Esophagus squamous epithelium (tissue), 5 donors: ENCODE measurements around the gene NR3C1. TPM values are rescaled to one million over a fixed set of nuclear protein-coding genes. Genes with fewer than 3 reads are reported as not detected.

Experiments used
- DNase-seq: peaks from one replicate; lab custom pipeline; 2025; lab: John Stamatoyannopoulos, UW
- H3K27ac ChIP-seq, 4 donors: fragments of 200-600 bp; sonication (generic); one replicate each; pipeline ENCODE4 v1.5.1; 2016 to 2019; ENCODE audit warnings: mild to moderate bottlenecking in 1 of 4
- H3K27me3 ChIP-seq, 4 donors: fragments of 200-600 bp; sonication (generic); 1 replicate in 3 of 4; 2 replicates in 1 of 4; pipeline versions ENCODE4 v1.5.1 to v1.6.0; 2017 to 2021; ENCODE audit warnings: antibody characterized with exemption in 1 of 4
- H3K36me3 ChIP-seq, 3 donors: fragments of 200-600 bp; sonication (generic); one replicate each; pipeline ENCODE4 v1.5.1; 2016 to 2019
- H3K4me1 ChIP-seq, 3 donors: fragments of 200-600 bp; sonication (generic); one replicate each; pipeline ENCODE4 v1.5.1; 2017 to 2019
- H3K4me3 ChIP-seq, 4 donors: fragments of 200-600 bp; sonication (generic); 1 replicate in 3 of 4; 2 replicates in 1 of 4; pipeline ENCODE4 v1.5.1; 2016 to 2019; ENCODE audit warnings: mild to moderate bottlenecking in 2 of 4, moderate library complexity in 1 of 4
- H3K9me3 ChIP-seq, 3 donors: fragments of 200-600 bp; sonication (generic); one replicate each; pipeline ENCODE4 v1.5.1; 2016 to 2019
- POLR2A ChIP-seq, 4 donors: fragments of 450-650 bp; IDR thresholded peaks; one replicate each; pipeline ENCODE4 v1.6.1; 2017; ENCODE audit warnings: antibody characterized with exemption in 4 of 4, mild to moderate bottlenecking in 4 of 4, moderate library complexity in 3 of 4
- WGBS, 2 donors: methylation state at CpG; one replicate each; pipeline ENCODE4 v1.1.5; 2018; 5-methylcytosine and 5-hydroxymethylcytosine counted together
- intact Hi-C: fragments of 100-400 bp; cut with DNase I; formaldehyde crosslinking; loops from one replicate; pipeline ENCODE4 v1.15.0; 2022
- total RNA-seq, 4 donors: library from RNA; depleted of rRNA; stranded (reverse); fragments of >200 nt; gene quantifications; one replicate each; pipeline ENCODE4 v1.1.0, GENCODE V29; 2016
- TF ChIP-seq, protein P1 (sequence below), 6 experiments: fragments of 450-650 bp in 4 of 6; fragments of 200-600 bp in 2 of 6; sonication (generic) in 2 of 6; IDR thresholded peaks; one replicate each; pipeline ENCODE4 v1.5.1; 2016 to 2019; ENCODE audit warnings: antibody characterized with exemption in 6 of 6, mild to moderate bottlenecking in 4 of 6, moderate library complexity in 4 of 6
- donor health status: DM: yes; HTN: yes; CAD: no.

Gene NR3C1
- total RNA-seq, 4 donors from 2014 or later, result 16.7 to 51.1 (median 26.1) TPM

DNA sequence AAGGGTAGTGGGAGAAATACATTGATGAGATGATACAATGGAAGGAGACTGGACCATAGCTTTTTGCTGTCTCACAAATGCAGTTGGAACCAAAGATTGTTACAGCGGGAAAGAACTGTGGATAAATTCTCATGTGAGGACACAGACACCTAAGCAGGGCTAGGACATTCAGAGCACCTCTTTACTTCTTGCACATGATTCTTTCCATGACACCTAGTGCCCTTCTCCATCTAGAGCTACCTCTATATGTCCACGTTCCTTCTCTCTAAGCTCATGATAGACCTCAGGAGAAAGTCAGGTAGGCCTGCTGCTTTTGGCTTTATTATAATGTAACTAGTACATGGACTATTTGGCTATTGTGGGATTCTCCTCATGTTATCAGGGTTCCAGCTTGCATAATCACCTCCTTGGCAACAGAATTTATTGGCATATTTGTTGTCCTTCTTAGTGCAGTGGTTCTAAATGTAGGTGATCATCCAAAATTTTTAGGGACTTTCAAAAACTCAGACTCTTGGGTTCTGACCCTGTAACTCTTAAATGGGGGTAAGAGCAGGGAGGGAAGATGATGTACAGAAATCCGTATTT is 27.2 kb downstream of the NR3C1 start:
- H3K27ac ChIP-seq, result no peak overlapping the region
- WGBS, 2 donors, result 86 to 94% methylated on average over 3 of the region's 3 CpGs
- no peaks in the 10 kb centered on the region for H3K36me3 ChIP-seq
- TF ChIP-seq POLR2A (IDR thresholded peaks at IDR 0.05), result no peak
- TF ChIP-seq, protein P1, sequence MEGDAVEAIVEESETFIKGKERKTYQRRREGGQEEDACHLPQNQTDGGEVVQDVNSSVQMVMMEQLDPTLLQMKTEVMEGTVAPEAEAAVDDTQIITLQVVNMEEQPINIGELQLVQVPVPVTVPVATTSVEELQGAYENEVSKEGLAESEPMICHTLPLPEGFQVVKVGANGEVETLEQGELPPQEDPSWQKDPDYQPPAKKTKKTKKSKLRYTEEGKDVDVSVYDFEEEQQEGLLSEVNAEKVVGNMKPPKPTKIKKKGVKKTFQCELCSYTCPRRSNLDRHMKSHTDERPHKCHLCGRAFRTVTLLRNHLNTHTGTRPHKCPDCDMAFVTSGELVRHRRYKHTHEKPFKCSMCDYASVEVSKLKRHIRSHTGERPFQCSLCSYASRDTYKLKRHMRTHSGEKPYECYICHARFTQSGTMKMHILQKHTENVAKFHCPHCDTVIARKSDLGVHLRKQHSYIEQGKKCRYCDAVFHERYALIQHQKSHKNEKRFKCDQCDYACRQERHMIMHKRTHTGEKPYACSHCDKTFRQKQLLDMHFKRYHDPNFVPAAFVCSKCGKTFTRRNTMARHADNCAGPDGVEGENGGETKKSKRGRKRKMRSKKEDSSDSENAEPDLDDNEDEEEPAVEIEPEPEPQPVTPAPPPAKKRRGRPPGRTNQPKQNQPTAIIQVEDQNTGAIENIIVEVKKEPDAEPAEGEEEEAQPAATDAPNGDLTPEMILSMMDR (IDR thresholded peaks at IDR 0.05), result no peak
- H3K9me3 ChIP-seq, result no peaks in the 10 kb centered on the region
- H3K4me3 ChIP-seq, result no peak overlapping the region
- H3K4me1 ChIP-seq, result peaks cover 0 to 35% (median 8%) of the 10 kb centered on the region in 3 donors
- no peaks in the 10 kb centered on the region for H3K27me3 ChIP-seq
- intact Hi-C loops, result no loop called here
- DNase-seq, result no peak

DNA sequence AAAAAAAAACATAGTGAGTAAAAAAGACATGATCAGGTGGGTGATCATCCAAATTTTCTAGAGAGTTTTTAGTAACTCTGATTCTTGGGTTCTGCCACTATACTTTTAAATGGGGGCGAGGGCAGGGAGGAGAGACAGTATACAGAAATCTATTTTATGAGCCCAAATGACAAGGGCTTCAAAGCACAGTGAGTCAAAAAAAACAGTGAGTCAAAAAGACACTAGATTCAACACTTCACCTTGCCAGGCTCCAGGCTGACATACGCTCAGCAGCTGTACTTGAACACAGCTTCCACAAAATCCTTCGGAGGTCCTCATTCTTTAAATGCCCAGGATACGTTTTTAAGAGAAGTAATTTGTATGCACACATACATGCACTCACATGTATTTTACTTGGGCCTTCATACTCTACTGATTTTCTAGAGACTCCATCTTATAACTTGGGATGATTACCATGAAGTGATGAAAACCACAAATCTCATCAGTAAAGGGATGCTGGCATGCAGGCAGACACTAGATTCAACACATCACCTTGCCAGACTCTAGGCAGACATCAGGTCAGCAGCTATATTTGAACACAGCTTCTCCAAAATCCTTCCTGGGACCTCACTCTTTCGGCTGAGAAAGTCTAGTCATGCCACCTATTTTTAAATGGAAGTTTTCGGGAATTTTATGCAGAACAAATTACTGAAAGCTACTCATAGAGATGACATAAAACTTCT is 28.8 kb downstream of the NR3C1 start:
- Histone ChIP-seq H3K27ac (no peak overlapping the region), H3K27me3 (no peaks in the 10 kb centered on the region), H3K36me3 (no peaks in the 10 kb centered on the region), H3K4me1 (peaks cover 0 to 35% (median 8%) of the 10 kb centered on the region in 3 donors), H3K4me3 (no peak overlapping the region), H3K9me3 (no peaks in the 10 kb centered on the region)
- WGBS, 2 donors, result 80 to 83% methylated on average over 6 of the region's 6 CpGs
- intact Hi-C loops, result no loop called here
- TF ChIP-seq POLR2A (IDR thresholded peaks at IDR 0.05), result no peak
- TF ChIP-seq, protein P1 (IDR thresholded peaks at IDR 0.05), result no peak
- no peak for DNase-seq

DNA sequence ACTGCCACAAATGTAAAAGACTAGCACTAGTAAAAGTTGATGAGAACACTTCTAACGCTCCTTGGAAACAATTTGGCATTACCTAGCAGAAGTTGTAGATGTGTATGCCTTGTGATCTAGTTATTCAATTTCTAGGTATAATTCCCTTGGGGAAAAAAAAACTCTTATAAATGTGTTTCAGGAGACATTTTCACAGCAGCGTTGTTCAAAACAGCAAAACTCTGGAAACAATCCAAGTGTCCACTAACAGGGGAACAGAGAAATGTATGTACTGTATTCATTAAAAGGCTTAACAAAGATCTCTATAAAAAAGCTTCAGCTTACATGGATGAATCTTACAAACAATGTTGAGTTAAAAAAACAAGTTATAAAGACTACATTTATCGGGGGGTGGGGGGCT is 30.4 kb downstream of the NR3C1 start:
- Histone ChIP-seq H3K36me3 (peaks cover 0 to 1% (median 0%) of the 10 kb centered on the region in 3 donors), H3K27me3 (no peaks in the 10 kb centered on the region), H3K9me3 (no peaks in the 10 kb centered on the region), H3K4me1 (peaks cover 0 to 29% (median 8%) of the 10 kb centered on the region in 3 donors), H3K4me3 (no peak overlapping the region), H3K27ac (no peak overlapping the region)
- no peak for DNase-seq
- 70 to 71% methylated on average over 3 of the region's 3 CpGs for WGBS, 2 donors
- TF ChIP-seq, protein P1 (IDR thresholded peaks at IDR 0.05), result no peak
- no peak for TF ChIP-seq POLR2A (IDR thresholded peaks at IDR 0.05)
- intact Hi-C loops, result no loop called here

DNA sequence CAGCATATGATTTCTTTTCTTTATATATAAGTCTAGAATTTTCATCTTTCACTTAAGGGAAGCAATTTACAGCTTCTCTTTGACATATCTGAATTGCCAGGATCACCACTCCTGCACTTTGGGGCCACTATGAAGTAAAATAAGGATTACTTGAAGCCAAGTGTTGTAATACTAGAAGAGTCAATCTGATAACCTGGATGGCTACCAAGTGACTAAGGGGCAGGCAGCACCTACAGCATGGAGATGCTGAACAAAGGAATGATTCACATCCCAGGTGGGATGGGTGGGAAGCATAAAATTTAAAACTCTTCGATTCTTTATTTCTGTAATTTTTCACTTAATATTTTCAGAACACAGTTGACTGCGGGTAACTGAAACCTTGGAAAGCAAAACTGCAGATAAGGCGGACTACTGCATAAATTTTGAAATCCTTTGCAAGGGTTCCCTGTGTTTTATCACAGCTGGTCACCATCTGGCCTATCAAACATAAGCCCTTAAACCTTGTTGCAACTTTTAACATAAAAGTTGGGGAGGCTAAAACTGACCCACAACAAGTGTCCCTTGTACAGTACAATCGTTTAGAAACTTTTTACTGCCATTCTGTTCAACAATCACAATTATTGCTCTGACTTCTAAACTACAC is 31.2 kb downstream of the NR3C1 start:
- no peaks in the 10 kb centered on the region for H3K27me3 ChIP-seq
- no peak overlapping the region for H3K27ac ChIP-seq
- TF ChIP-seq, protein P1 (IDR thresholded peaks at IDR 0.05), result no peak
- no peak for DNase-seq
- peaks cover 0 to 6% (median 0%) of the 10 kb centered on the region in 3 donors for H3K36me3 ChIP-seq
- intact Hi-C loops, result no loop called here
- H3K9me3 ChIP-seq, result no peaks in the 10 kb centered on the region
- no peak overlapping the region for H3K4me3 ChIP-seq
- 80 to 91% methylated on average over 4 of the region's 4 CpGs for WGBS, 2 donors
- peaks cover 0 to 27% (median 6%) of the 10 kb centered on the region in 3 donors for H3K4me1 ChIP-seq

DNA sequence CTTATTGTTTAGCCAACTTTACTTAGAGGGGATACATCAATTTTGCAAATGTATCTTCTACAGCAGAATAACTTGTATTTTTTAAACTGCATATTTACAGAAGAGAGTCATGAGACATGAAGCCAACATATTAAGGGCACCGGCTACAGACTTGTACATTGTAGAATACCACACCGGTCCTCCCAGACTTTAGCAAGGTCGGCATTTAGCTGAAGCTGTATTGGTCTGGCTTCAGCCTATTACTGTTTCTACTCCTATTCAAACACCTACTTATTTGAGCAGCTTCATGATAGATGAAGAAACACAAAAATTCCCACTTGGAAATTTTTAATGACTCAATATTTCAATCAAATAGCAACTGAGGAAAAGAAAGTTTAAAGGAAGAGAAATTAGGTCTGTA is 33.0 kb downstream of the NR3C1 start:
- Histone ChIP-seq H3K9me3 (no peaks in the 10 kb centered on the region), H3K4me1 (peaks cover 0 to 24% (median 3%) of the 10 kb centered on the region in 3 donors), H3K27me3 (no peaks in the 10 kb centered on the region), H3K36me3 (peaks cover 0 to 6% (median 0%) of the 10 kb centered on the region in 3 donors), H3K4me3 (no peak overlapping the region), H3K27ac (no peak overlapping the region)
- WGBS, 2 donors, result 82 to 93% methylated on average over 3 of the region's 3 CpGs
- DNase-seq, result no peak
- intact Hi-C loops, result no loop called here
- TF ChIP-seq, protein P1 (IDR thresholded peaks at IDR 0.05), result no peak
- TF ChIP-seq POLR2A (IDR thresholded peaks at IDR 0.05), result no peak
